Activated CD8-positive, alpha-beta memory T cell treated with anti-CD3 and anti-CD28 coated beads, Interleukin-2, amount 50 U/mL, for 1 hour (primary cell): ENCODE measurements around the gene ACO1.

Experiments used
- DNase-seq: peaks from one replicate; pipeline ENCODE4 v3.0.0-alpha.2; 2020; ENCODE audit errors: extremely low read depth

Gene ACO1

GRCh38 chr9:32419921-32420320 is 35.5 kb downstream of the ACO1 start:
- DNase-seq: no peak

GRCh38 chr9:32422237-32422806 is 37.9 kb downstream of the ACO1 start:
- no peak for DNase-seq

GRCh38 chr9:32423371-32423770 is 38.9 kb downstream of the ACO1 start:
- DNase-seq: no peak

GRCh38 chr9:32424616-32425015 is 40.2 kb downstream of the ACO1 start:
- no peak for DNase-seq

GRCh38 chr9:32426278-32426939 is 42.0 kb downstream of the ACO1 start:
- DNase-seq: no peak

- no peak for DNase-seq
These were observed 42.8 kb downstream of the ACO1 start for GRCh38 chr9:32427111-32427873.

- DNase-seq: no peak
These were observed 46.3 kb downstream of the ACO1 start for GRCh38 chr9:32430720-32431119.

- DNase-seq: no peak
These were observed 46.8 kb downstream of the ACO1 start for GRCh38 chr9:32431196-32431595.

GRCh38 chr9:32431940-32432555 is 47.6 kb downstream of the ACO1 start:
- DNase-seq: no peak

GRCh38 chr9:32434892-32435291 is 50.4 kb downstream of the ACO1 start:
- no peak for DNase-seq

- no peak for DNase-seq
These were observed 57.2 kb downstream of the ACO1 start for GRCh38 chr9:32441678-32442077.

- DNase-seq: no peak
These were observed 58.0 kb downstream of the ACO1 start for GRCh38 chr9:32442433-32442832.

GRCh38 chr9:32449969-32450368 is 65.5 kb downstream of the ACO1 start:
- DNase-seq: no peak

- DNase-seq: no peak
These were observed 69.8 kb downstream of the ACO1 start for GRCh38 chr9:32454280-32454679.

- DNase-seq: no peak
These were observed 71.3 kb downstream of the ACO1 start for GRCh38 chr9:32455738-32456137.

GRCh38 chr9:32456564-32456963 is 72.1 kb downstream of the ACO1 start:
- DNase-seq: no peak

GRCh38 chr9:32463500-32464293 is 79.3 kb downstream of the ACO1 start:
- DNase-seq: no peak

- DNase-seq: no peak
These were observed 84.3 kb downstream of the ACO1 start for GRCh38 chr9:32468740-32469139.

GRCh38 chr9:32472344-32472743 is 87.9 kb downstream of the ACO1 start:
- no peak for DNase-seq

- DNase-seq: no peak
These were observed 98.9 kb downstream of the ACO1 start for GRCh38 chr9:32483343-32483742.

- DNase-seq: no peak
These were observed 102.6 kb downstream of the ACO1 start for GRCh38 chr9:32486839-32487562.
